Duodenal mucosa (tissue), 2 donors: ENCODE results near the gene RBM38.

ENCODE experiments used
- H3K27ac ChIP-seq: one replicate; pipeline ENCODE4 v1.7.0; 2013; ENCODE audit warnings: low read depth, low read length
- H3K27me3 ChIP-seq, 2 donors: one replicate each; pipeline ENCODE4 v1.7.0; 2013; ENCODE audit warnings: low read length in 2 of 2, control low read depth in 1 of 2; ENCODE audit not compliant: insufficient read depth in 2 of 2, control insufficient read depth in 1 of 2
- H3K36me3 ChIP-seq, 2 donors: one replicate each; pipeline ENCODE4 v1.7.0; 2013; ENCODE audit warnings: low read length in 2 of 2, control low read depth in 1 of 2; ENCODE audit not compliant: insufficient read depth in 2 of 2, control insufficient read depth in 1 of 2
- H3K4me1 ChIP-seq, 2 donors: one replicate each; pipeline ENCODE4 v1.7.0; 2013; ENCODE audit warnings: low read length in 2 of 2, control low read depth in 1 of 2; ENCODE audit not compliant: insufficient read depth in 2 of 2, control insufficient read depth in 1 of 2
- H3K4me3 ChIP-seq, 2 donors: one replicate each; pipeline ENCODE4 v1.7.0; 2013; ENCODE audit warnings: low read length in 2 of 2, low read depth in 1 of 2
- H3K9ac ChIP-seq, 2 donors: one replicate each; pipeline ENCODE4 v1.7.0; 2013; ENCODE audit warnings: low read length in 2 of 2, low read depth in 1 of 2
- H3K9me3 ChIP-seq, 2 donors: one replicate each; pipeline ENCODE4 v1.7.0; 2013; ENCODE audit warnings: low read length in 2 of 2, control low read depth in 1 of 2; ENCODE audit not compliant: control insufficient read depth in 1 of 2

Gene RBM38

GRCh38 chr20:57389695-57390603, 1.2 kb upstream of the RBM38 start:
- peaks cover 19 to 37% of the 10 kb centered on the region in 2 donors for H3K4me1 ChIP-seq
- H3K9ac ChIP-seq: peak overlapping the region; percentile 8 to 50
- H3K27me3 ChIP-seq: no peaks in the 10 kb centered on the region
- peaks cover 4 to 15% of the 10 kb centered on the region in 2 donors for H3K36me3 ChIP-seq
- peak overlapping the region; percentile 53 for H3K4me3 ChIP-seq
- H3K9me3 ChIP-seq: no peaks in the 10 kb centered on the region
- peak overlapping the region; percentile 8 for H3K27ac ChIP-seq

DNA sequence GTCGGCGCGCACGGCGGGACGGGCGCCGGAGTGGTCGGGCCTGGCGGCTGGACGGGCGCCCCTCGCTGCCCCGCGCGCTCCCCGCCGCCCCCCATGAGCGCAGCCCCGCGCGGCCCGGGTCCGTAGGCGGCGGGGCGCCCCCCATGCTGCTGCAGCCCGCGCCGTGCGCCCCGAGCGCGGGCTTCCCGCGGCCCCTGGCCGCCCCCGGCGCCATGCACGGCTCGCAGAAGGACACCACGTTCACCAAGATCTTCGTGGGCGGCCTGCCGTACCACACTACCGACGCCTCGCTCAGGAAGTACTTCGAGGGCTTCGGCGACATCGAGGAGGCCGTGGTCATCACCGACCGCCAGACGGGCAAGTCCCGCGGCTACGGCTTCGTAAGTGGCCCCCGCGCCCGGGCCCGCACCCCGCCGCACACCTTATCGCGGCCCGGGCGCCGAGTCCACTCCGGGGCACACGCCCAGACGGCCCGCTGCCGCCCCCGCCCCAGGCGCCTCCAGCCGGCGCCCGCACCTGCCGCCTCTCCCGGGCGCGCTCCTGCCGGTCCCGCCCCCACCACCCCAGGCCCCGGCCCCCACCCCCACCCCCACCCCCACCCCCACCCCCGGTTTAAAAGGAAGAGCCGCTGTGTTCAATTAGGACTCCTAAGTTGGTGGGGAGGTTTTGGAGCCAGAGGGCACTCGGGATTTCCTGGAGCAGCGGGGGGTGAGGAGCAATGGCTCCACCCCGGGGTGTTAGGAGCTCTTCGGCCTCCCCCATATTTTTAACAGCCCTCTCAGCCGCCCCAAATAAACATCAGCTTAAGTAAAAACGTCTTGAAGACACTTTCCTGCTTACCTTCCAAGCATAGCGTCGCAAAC, 474 bp downstream of the RBM38 start:
- Histone ChIP-seq H3K27me3 (no peaks in the 10 kb centered on the region), H3K36me3 (peaks cover 9 to 22% of the 10 kb centered on the region in 2 donors), H3K9me3 (no peaks in the 10 kb centered on the region), H3K27ac (peak overlapping the region; percentile 56), H3K4me3 (peak overlapping the region; percentile 72 to 77), H3K4me1 (peaks cover 19 to 37% of the 10 kb centered on the region in 2 donors), H3K9ac (peak overlapping the region; percentile 48 to 72)

- H3K27me3 ChIP-seq: no peaks in the 10 kb centered on the region
- no peaks in the 10 kb centered on the region for H3K9me3 ChIP-seq
- H3K27ac ChIP-seq: peak overlapping the region; percentile 39
- H3K4me1 ChIP-seq: peaks cover 26 to 46% of the 10 kb centered on the region in 2 donors
- peaks cover 13 to 32% of the 10 kb centered on the region in 2 donors for H3K36me3 ChIP-seq
- peak overlapping the region; percentile 48 to 72 for H3K9ac ChIP-seq
- peak overlapping the region; percentile 72 to 77 for H3K4me3 ChIP-seq
These were observed 1.5 kb downstream of the RBM38 start for GRCh38 chr20:57392512-57393271.

DNA sequence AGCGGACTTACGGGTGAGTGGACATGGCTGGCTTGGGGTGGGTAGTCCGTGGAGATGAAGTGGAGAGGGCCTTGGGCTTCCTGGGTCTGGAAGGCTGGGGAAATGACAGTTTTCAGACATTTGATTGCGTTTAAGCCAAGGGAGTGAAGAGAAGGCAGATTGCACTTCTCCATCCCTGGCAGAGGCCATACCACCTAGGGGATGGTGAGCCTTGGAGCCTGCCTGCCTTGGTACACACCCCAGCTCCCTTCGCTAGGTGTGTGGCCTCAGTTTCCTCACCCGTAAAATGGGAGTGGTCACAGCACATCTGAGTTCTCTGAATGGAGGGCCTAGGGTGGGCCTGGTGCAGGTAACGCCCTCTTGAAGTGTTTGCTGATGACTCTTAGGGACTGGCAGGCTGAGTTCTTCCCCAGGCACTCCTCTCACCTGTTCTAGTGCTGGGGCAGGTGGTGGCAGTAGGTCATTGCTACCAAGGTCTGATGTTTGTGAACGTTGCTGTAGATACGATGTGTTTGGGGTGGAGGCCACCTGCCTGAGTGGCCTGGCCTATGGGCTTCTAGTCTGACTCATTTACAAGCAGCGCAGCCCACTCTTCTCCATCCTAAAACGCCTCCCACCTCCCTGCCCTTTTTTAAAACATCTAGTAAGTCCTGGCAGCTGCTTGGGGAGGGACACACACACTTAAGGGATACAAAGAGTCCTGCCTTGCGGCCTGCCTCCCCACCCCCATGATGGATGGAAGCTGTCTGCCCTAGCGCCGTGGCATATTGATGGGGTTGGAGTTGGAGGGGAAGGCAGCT, 2.3 kb downstream of the RBM38 start:
- Histone ChIP-seq H3K4me1 (peaks cover 34 to 54% of the 10 kb centered on the region in 2 donors), H3K9me3 (no peaks in the 10 kb centered on the region), H3K9ac (peak overlapping the region in 1 of 2 donors; percentile 32), H3K27me3 (no peaks in the 10 kb centered on the region), H3K4me3 (peak overlapping the region; percentile 72 to 77), H3K27ac (no peak overlapping the region), H3K36me3 (peaks cover 13 to 35% of the 10 kb centered on the region in 2 donors)

GRCh38 chr20:57394121-57395082, 3.2 kb downstream of the RBM38 start:
- Histone ChIP-seq H3K4me3 (no peak overlapping the region), H3K27ac (no peak overlapping the region), H3K9ac (no peak overlapping the region), H3K9me3 (no peaks in the 10 kb centered on the region), H3K27me3 (no peaks in the 10 kb centered on the region), H3K4me1 (peaks cover 42 to 62% of the 10 kb centered on the region in 2 donors), H3K36me3 (peaks cover 13 to 35% of the 10 kb centered on the region in 2 donors)

- H3K27me3 ChIP-seq: no peaks in the 10 kb centered on the region
- no peak overlapping the region for H3K9ac ChIP-seq
- H3K36me3 ChIP-seq: peaks cover 13 to 35% of the 10 kb centered on the region in 2 donors
- H3K9me3 ChIP-seq: no peaks in the 10 kb centered on the region
- peak overlapping the region; percentile 39 for H3K27ac ChIP-seq
- H3K4me1 ChIP-seq: peaks cover 45 to 62% of the 10 kb centered on the region in 2 donors
- no peak overlapping the region for H3K4me3 ChIP-seq
These were observed 4.1 kb downstream of the RBM38 start for GRCh38 chr20:57395111-57395966.

GRCh38 chr20:57396212-57396983, 5.2 kb downstream of the RBM38 start:
- Histone ChIP-seq H3K27me3 (no peaks in the 10 kb centered on the region), H3K27ac (no peak overlapping the region), H3K4me3 (no peak overlapping the region), H3K36me3 (peaks cover 13 to 43% of the 10 kb centered on the region in 2 donors), H3K9me3 (no peaks in the 10 kb centered on the region), H3K9ac (no peak overlapping the region), H3K4me1 (peaks cover 44 to 61% of the 10 kb centered on the region in 2 donors)
